Measurements from ENCODE around the gene PIEZO2.

GRCh38 chr18:11052800-11053199 lies 96.6 kb downstream of the PIEZO2 start:
- TF ChIP-seq CTCF (IDR thresholded peaks at IDR 0.05) (no peak), ZFX (IDR thresholded peaks at IDR 0.05; ENCODE audit: borderline replicate concordance) (no peak)
